Smooth muscle cell (in vitro differentiated cells): Measurements from ENCODE around the gene PGM5. TPM values are rescaled to one million over a fixed set of nuclear protein-coding genes. Genes with fewer than 3 reads are reported as not detected.

Source experiments
- DNase-seq: peaks from one replicate; lab custom pipeline; 2025; ENCODE audit not compliant: unreplicated experiment; lab: John Stamatoyannopoulos, UW
- H2AFZ ChIP-seq: fragments of 200-600 bp; sonication (generic); 2 replicates; pipeline ENCODE4 v1.6.0; 2016; ENCODE audit warnings: antibody characterized with exemption, low read depth, mild to moderate bottlenecking
- H3F3A ChIP-seq: fragments of 200-600 bp; sonication (generic); 2 replicates; pipeline ENCODE4 v1.6.0; 2017; ENCODE audit warnings: antibody characterized with exemption, low read depth
- H3K27ac ChIP-seq: fragments of 200-600 bp; sonication (generic); 2 replicates; pipeline ENCODE4 v1.5.1; 2016; ENCODE audit warnings: low read depth, mild to moderate bottlenecking
- H3K27me3 ChIP-seq: fragments of 200-600 bp; sonication (generic); 2 replicates; pipeline ENCODE4 v1.6.1; 2016; ENCODE audit warnings: low read depth, mild to moderate bottlenecking
- H3K36me3 ChIP-seq: fragments of 200-600 bp; sonication (generic); 2 replicates; pipeline ENCODE4 v1.5.1; 2016; ENCODE audit warnings: low read depth
- H3K4me1 ChIP-seq: fragments of 200-600 bp; sonication (generic); 2 replicates; pipeline ENCODE4 v1.5.1; 2016; ENCODE audit warnings: low read depth
- H3K4me2 ChIP-seq: fragments of 200-600 bp; sonication (generic); 2 replicates; pipeline ENCODE4 v1.6.0; 2016; ENCODE audit warnings: mild to moderate bottlenecking
- H3K4me3 ChIP-seq: fragments of 200-600 bp; sonication (generic); 2 replicates; pipeline ENCODE4 v1.5.1; 2016; ENCODE audit warnings: mild to moderate bottlenecking
- H3K79me2 ChIP-seq: fragments of 200-600 bp; sonication (generic); 2 replicates; pipeline ENCODE4 v1.6.0; 2016; ENCODE audit warnings: low read depth, mild to moderate bottlenecking
- H3K9ac ChIP-seq: fragments of 200-600 bp; sonication (generic); 2 replicates; pipeline ENCODE4 v1.6.0; 2016; ENCODE audit warnings: low read depth
- H3K9me3 ChIP-seq: fragments of 200-600 bp; sonication (generic); replicated peaks from 2 replicates; pipeline ENCODE4 v1.5.1; 2016; ENCODE audit warnings: low read depth
- H4K20me1 ChIP-seq: fragments of 200-600 bp; sonication (generic); 2 replicates; pipeline ENCODE4 v1.6.0; 2016; ENCODE audit warnings: low read depth
- CTCF ChIP-seq: fragments of 200-600 bp; sonication (generic); IDR thresholded peaks from 2 replicates; pipeline ENCODE4 v1.5.1; 2017; ENCODE audit warnings: borderline replicate concordance, mild to moderate bottlenecking, antibody characterized with exemption; ENCODE audit not compliant: insufficient read depth, poor library complexity, severe bottlenecking
- WGBS: methylation state at CpG from one replicate; pipeline ENCODE4 v1.1.7; 2016; ENCODE audit warnings: low lambda C conversion rate; 5-methylcytosine and 5-hydroxymethylcytosine counted together
- polyA plus RNA-seq: library from polyadenylated mRNA; unstranded; fragments of >200 nt; fragmentation: Nextera tagmentation; extraction: Ambion mirVana; gene quantifications from 2 replicates; pipeline ENCODE4 v1.2.1, GENCODE V29; 2016
- total RNA-seq: library from RNA; depleted of rRNA; stranded (reverse); fragments of >200 nt; gene quantifications from 2 replicates; pipeline ENCODE4 v1.2.3, GENCODE V29; 2014

The PGM5 gene
- total and polyA plus RNA-seq, 2 experiments from 2014 or later = 0.77 to 5.6 TPM

GRCh38 chr9:68552700-68553476 lies 196.5 kb downstream of the PGM5 start:
- H3K36me3 ChIP-seq = no peaks in the 10 kb centered on the region
- H3K4me3 ChIP-seq = no peak overlapping the region
- H2AFZ ChIP-seq = no peak overlapping the region
- peaks cover 6% of the 10 kb centered on the region for H3K27me3 ChIP-seq
- H3F3A ChIP-seq = no peaks in the 10 kb centered on the region
- no peak for DNase-seq
- no peak overlapping the region for H3K9ac ChIP-seq
- H3K4me1 ChIP-seq = peaks cover 22% of the 10 kb centered on the region
- no peaks in the 10 kb centered on the region for H4K20me1 ChIP-seq
- H3K79me2 ChIP-seq = no peaks in the 10 kb centered on the region
- TF ChIP-seq CTCF = no peak
- H3K4me2 ChIP-seq = peak overlapping the region; percentile 36
- 8% methylated on average over 3 of the region's 3 CpGs for WGBS
- H3K27ac ChIP-seq = peak overlapping the region; percentile 10
- no peaks in the 10 kb centered on the region for H3K9me3 ChIP-seq

GRCh38 chr9:68555437-68556150 lies 199.2 kb downstream of the PGM5 start:
- WGBS = 53% methylated on average over 1 of the region's 1 CpG
- Histone ChIP-seq H3K4me2 (no peak overlapping the region), H3K4me3 (no peak overlapping the region), H3K9ac (no peak overlapping the region), H3F3A (no peaks in the 10 kb centered on the region), H3K9me3 (no peaks in the 10 kb centered on the region), H3K4me1 (peaks cover 22% of the 10 kb centered on the region), H2AFZ (no peak overlapping the region), H3K36me3 (no peaks in the 10 kb centered on the region), H3K27ac (no peak overlapping the region), H4K20me1 (no peaks in the 10 kb centered on the region), H3K79me2 (no peaks in the 10 kb centered on the region), H3K27me3 (no peaks in the 10 kb centered on the region)
- no peak for DNase-seq
- no peak for TF ChIP-seq CTCF

GRCh38 chr9:68558545-68558944 lies 202.1 kb downstream of the PGM5 start:
- Histone ChIP-seq H3F3A (no peaks in the 10 kb centered on the region), H3K4me1 (peaks cover 16% of the 10 kb centered on the region), H4K20me1 (no peaks in the 10 kb centered on the region), H3K4me3 (no peak overlapping the region), H2AFZ (no peak overlapping the region), H3K9me3 (no peaks in the 10 kb centered on the region), H3K4me2 (no peak overlapping the region), H3K79me2 (no peaks in the 10 kb centered on the region), H3K27ac (no peak overlapping the region), H3K27me3 (no peaks in the 10 kb centered on the region), H3K36me3 (no peaks in the 10 kb centered on the region), H3K9ac (no peak overlapping the region)
- DNase-seq = no peak
- no peak for TF ChIP-seq CTCF
- WGBS = 87% methylated on average over 5 of the region's 5 CpGs
